Vagina (tissue), 2 donors: Measurements from ENCODE around the gene FAM181A.

Experiments
- POLR2AphosphoS5 ChIP-seq, 2 donors: sonication (generic); formaldehyde crosslinking; IDR thresholded peaks; one replicate each; pipeline ENCODE4 v1.9.0; 2017; ENCODE audit warnings: antibody characterized with exemption in 2 of 2, mild to moderate bottlenecking in 2 of 2, low read depth in 1 of 2; ENCODE audit not compliant: insufficient read depth in 1 of 2
- TF ChIP-seq, protein P1 (sequence below), 3 experiments: fragments of 450-650 bp in 2 of 3; fragments of 200-600 bp in 1 of 3; sonication (generic) in 1 of 3; IDR thresholded peaks; one replicate each; pipeline ENCODE4 v1.5.1; 2017 to 2019; ENCODE audit warnings: antibody characterized with exemption in 3 of 3, mild to moderate bottlenecking in 2 of 3, moderate library complexity in 2 of 3

GRCh38 chr14:93976477-93977057 is 49.4 kb downstream of the FAM181A start, which contains the start of gene ASB2:
- TF ChIP-seq, protein P1, sequence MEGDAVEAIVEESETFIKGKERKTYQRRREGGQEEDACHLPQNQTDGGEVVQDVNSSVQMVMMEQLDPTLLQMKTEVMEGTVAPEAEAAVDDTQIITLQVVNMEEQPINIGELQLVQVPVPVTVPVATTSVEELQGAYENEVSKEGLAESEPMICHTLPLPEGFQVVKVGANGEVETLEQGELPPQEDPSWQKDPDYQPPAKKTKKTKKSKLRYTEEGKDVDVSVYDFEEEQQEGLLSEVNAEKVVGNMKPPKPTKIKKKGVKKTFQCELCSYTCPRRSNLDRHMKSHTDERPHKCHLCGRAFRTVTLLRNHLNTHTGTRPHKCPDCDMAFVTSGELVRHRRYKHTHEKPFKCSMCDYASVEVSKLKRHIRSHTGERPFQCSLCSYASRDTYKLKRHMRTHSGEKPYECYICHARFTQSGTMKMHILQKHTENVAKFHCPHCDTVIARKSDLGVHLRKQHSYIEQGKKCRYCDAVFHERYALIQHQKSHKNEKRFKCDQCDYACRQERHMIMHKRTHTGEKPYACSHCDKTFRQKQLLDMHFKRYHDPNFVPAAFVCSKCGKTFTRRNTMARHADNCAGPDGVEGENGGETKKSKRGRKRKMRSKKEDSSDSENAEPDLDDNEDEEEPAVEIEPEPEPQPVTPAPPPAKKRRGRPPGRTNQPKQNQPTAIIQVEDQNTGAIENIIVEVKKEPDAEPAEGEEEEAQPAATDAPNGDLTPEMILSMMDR (IDR thresholded peaks at IDR 0.05): no peak
- peak in 1 of 2 donors; percentile 51 for TF ChIP-seq POLR2AphosphoS5 (IDR thresholded peaks at IDR 0.05; ENCODE audit: insufficient read depth in 1 of 2, low read depth in 1 of 2)
